Measurements from ENCODE around the gene LDAF1. TPM values are rescaled to one million over a fixed set of nuclear protein-coding genes. Genes with fewer than 3 reads are reported as not detected.

LDAF1 gene
- total RNA-seq, 3 donors from 2014 or later (not counting 1 experiment from before 2014, with no cell fraction given) = 4.6 to 12.9 (median 5.9) TPM

- no peak for TF ChIP-seq CTCF (IDR thresholded peaks at IDR 0.05)
- ATAC-seq = no peak
- DNase-seq = no peak
- no peaks in the 10 kb centered on the region for H3K27me3 Mint-ChIP-seq (ENCODE audit: low read depth in 2 of 2)
- Histone ChIP-seq H3K4me3 (ENCODE audit: low read length) (no peak overlapping the region), H3K27me3 (ENCODE audit: control insufficient read depth, insufficient read depth, low read length) (no peaks in the 10 kb centered on the region), H3K36me3 (ENCODE audit: control insufficient read depth, insufficient read depth, low read length) (no peaks in the 10 kb centered on the region), H3K4me1 (ENCODE audit: control insufficient read depth, insufficient read depth, low read length) (no peaks in the 10 kb centered on the region), H3K27ac (ENCODE audit: low read length) (no peak overlapping the region), H3K9me3 (ENCODE audit: control insufficient read depth, insufficient read depth, low read length) (no peaks in the 10 kb centered on the region)
- H3K4me1 Mint-ChIP-seq = peaks cover 6 to 10% of the 10 kb centered on the region in 2 donors
- no peak overlapping the region for H3K4me3 Mint-ChIP-seq
- H3K36me3 Mint-ChIP-seq = no peaks in the 10 kb centered on the region
- whole genome bisulfite sequencing (ENCODE audit: insufficient coverage) = 85% methylated on average over 2 of the region's 2 CpGs
- no peak overlapping the region for H3K27ac Mint-ChIP-seq
- no peaks in the 10 kb centered on the region for H3K9me3 Mint-ChIP-seq
- intact Hi-C loops (cut with micrococcal nuclease) = no loop called here
These were observed 37.4 kb upstream of the LDAF1 start for GRCh38 chr16:21120976-21121520.

GRCh38 chr16:21125191-21125590 lies 33.3 kb upstream of the LDAF1 start:
- no peaks in the 10 kb centered on the region for H3K9me3 ChIP-seq (ENCODE audit: control insufficient read depth, insufficient read depth, low read length)
- intact Hi-C loops (cut with micrococcal nuclease) = no loop called here
- no peak for TF ChIP-seq CTCF (IDR thresholded peaks at IDR 0.05)
- no peak overlapping the region for H3K4me3 Mint-ChIP-seq
- ATAC-seq (no peak), DNase-seq (no peak)
- no peaks in the 10 kb centered on the region for H3K36me3 Mint-ChIP-seq
- H3K4me1 ChIP-seq (ENCODE audit: control insufficient read depth, insufficient read depth, low read length) = no peaks in the 10 kb centered on the region
- no peaks in the 10 kb centered on the region for H3K9me3 Mint-ChIP-seq
- H3K27me3 Mint-ChIP-seq (ENCODE audit: low read depth in 2 of 2) = no peaks in the 10 kb centered on the region
- no peaks in the 10 kb centered on the region for H3K4me1 Mint-ChIP-seq
- H3K4me3 ChIP-seq (ENCODE audit: low read length) = no peak overlapping the region
- no peaks in the 10 kb centered on the region for H3K36me3 ChIP-seq (ENCODE audit: control insufficient read depth, insufficient read depth, low read length)
- no peak overlapping the region for H3K27ac Mint-ChIP-seq
- 89% methylated on average over 7 of the region's 7 CpGs for WGBS (ENCODE audit: insufficient coverage)
- no peaks in the 10 kb centered on the region for H3K27me3 ChIP-seq (ENCODE audit: control insufficient read depth, insufficient read depth, low read length)
- no peak overlapping the region for H3K27ac ChIP-seq (ENCODE audit: low read length)

GRCh38 chr16:21126518-21126917 lies 32.0 kb upstream of the LDAF1 start:
- DNase-seq = no peak
- H3K4me1 ChIP-seq (ENCODE audit: control insufficient read depth, insufficient read depth, low read length) = no peaks in the 10 kb centered on the region
- H3K4me1 Mint-ChIP-seq = no peaks in the 10 kb centered on the region
- WGBS (ENCODE audit: insufficient coverage) = 86% methylated on average over 7 of the region's 7 CpGs
- H3K27me3 Mint-ChIP-seq (ENCODE audit: low read depth in 2 of 2) = peaks cover 4 to 8% of the 10 kb centered on the region in 2 donors
- H3K36me3 ChIP-seq (ENCODE audit: control insufficient read depth, insufficient read depth, low read length) = no peaks in the 10 kb centered on the region
- no peak overlapping the region for H3K4me3 Mint-ChIP-seq
- ATAC-seq = no peak
- no peak overlapping the region for H3K4me3 ChIP-seq (ENCODE audit: low read length)
- H3K27me3 ChIP-seq (ENCODE audit: control insufficient read depth, insufficient read depth, low read length) = no peaks in the 10 kb centered on the region
- H3K9me3 Mint-ChIP-seq = no peaks in the 10 kb centered on the region
- H3K27ac Mint-ChIP-seq = no peak overlapping the region
- no peaks in the 10 kb centered on the region for H3K9me3 ChIP-seq (ENCODE audit: control insufficient read depth, insufficient read depth, low read length)
- intact Hi-C loops (cut with micrococcal nuclease) = no loop called here
- H3K36me3 Mint-ChIP-seq = no peaks in the 10 kb centered on the region
- no peak for TF ChIP-seq CTCF (IDR thresholded peaks at IDR 0.05)
- H3K27ac ChIP-seq (ENCODE audit: low read length) = no peak overlapping the region

- no peak overlapping the region for H3K27ac Mint-ChIP-seq
- no peaks in the 10 kb centered on the region for H3K9me3 ChIP-seq (ENCODE audit: control insufficient read depth, insufficient read depth, low read length)
- intact Hi-C loops (cut with micrococcal nuclease) = no loop called here
- H3K4me3 Mint-ChIP-seq = no peak overlapping the region
- H3K27ac ChIP-seq (ENCODE audit: low read length) = no peak overlapping the region
- DNase-seq (no peak), ATAC-seq (no peak)
- H3K27me3 ChIP-seq (ENCODE audit: control insufficient read depth, insufficient read depth, low read length) = no peaks in the 10 kb centered on the region
- 93% methylated on average over 6 of the region's 6 CpGs for WGBS (ENCODE audit: insufficient coverage)
- H3K36me3 Mint-ChIP-seq = no peaks in the 10 kb centered on the region
- H3K4me3 ChIP-seq (ENCODE audit: low read length) = no peak overlapping the region
- TF ChIP-seq CTCF (IDR thresholded peaks at IDR 0.05) = no peak
- H3K9me3 Mint-ChIP-seq = no peaks in the 10 kb centered on the region
- peaks cover 7 to 8% of the 10 kb centered on the region in 2 donors for H3K27me3 Mint-ChIP-seq (ENCODE audit: low read depth in 2 of 2)
- no peaks in the 10 kb centered on the region for H3K4me1 ChIP-seq (ENCODE audit: control insufficient read depth, insufficient read depth, low read length)
- no peaks in the 10 kb centered on the region for H3K36me3 ChIP-seq (ENCODE audit: control insufficient read depth, insufficient read depth, low read length)
- no peaks in the 10 kb centered on the region for H3K4me1 Mint-ChIP-seq
These were observed 29.5 kb upstream of the LDAF1 start for GRCh38 chr16:21128991-21129390.
